ENCODE data around the gene ECD.
A peak's percentile ranks its signal among the peaks of the same experiment; 100 is the strongest.

Gene ECD

GRCh38 chr10:73096449-73097304 lies 71.1 kb downstream of the ECD start, which contains the start of gene P4HA1:
P4HA1 (minus strand) TSS chr10:73096866; CDS start chr10:73074883, 21,983 bp downstream.
- DNase-seq (ENCODE audit: low read depth): peak; percentile 81

- peak; percentile 36 for DNase-seq (ENCODE audit: low read depth)
Measured at GRCh38 chr10:73096041-73096448, 71.8 kb downstream of the ECD start.

GRCh38 chr10:73095481-73096021 lies 72.3 kb downstream of the ECD start:
- DNase-seq (ENCODE audit: low read depth): peak; percentile 49

- no peak for DNase-seq (ENCODE audit: low read depth)
Measured at GRCh38 chr10:73094986-73095480, 72.8 kb downstream of the ECD start.

- DNase-seq (ENCODE audit: low read depth): no peak
Measured at GRCh38 chr10:73093922-73094850, 73.6 kb downstream of the ECD start.

GRCh38 chr10:73092830-73093229 lies 75.0 kb downstream of the ECD start:
- DNase-seq (ENCODE audit: low read depth): no peak

DNA sequence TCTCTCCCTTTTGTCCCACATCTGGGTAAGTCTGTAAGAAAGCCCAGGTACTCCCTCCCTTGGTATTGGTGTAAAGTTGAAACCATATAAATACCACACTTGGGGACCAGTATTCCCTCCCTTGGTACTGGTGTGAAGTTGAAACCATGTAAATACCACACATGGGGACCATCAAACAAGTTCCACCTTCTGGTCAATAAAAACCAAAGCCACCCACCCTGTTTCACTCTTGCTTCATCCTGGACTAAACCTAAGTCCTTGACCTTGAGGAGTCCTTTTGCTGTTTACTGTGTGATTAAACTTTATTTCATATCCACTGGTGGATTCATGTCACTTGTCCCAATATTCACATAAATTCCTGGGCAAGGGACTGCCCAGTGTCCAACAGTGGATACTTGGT lies 79.5 kb downstream of the ECD start:
- DNase-seq (ENCODE audit: low read depth): no peak

DNA sequence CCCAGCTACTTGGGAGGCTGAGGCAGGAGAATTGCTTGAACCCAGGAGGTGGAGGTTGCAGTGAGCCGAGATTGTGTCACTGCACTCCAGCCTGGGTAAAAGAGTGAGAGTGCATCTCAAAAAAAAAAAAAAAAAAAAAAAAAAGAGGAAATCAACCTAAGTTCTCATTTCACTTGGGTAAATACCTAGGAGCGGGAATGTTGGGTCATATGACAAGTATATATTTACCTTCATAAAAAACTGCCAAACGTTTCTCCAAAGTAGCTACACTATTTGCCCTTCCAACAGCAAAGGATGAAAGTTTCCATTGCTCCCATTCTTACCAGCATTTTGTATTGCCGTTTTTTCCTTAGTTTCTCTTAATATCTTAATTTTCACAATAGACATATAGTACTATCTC lies 81.0 kb downstream of the ECD start:
- DNase-seq (ENCODE audit: low read depth): no peak

DNA sequence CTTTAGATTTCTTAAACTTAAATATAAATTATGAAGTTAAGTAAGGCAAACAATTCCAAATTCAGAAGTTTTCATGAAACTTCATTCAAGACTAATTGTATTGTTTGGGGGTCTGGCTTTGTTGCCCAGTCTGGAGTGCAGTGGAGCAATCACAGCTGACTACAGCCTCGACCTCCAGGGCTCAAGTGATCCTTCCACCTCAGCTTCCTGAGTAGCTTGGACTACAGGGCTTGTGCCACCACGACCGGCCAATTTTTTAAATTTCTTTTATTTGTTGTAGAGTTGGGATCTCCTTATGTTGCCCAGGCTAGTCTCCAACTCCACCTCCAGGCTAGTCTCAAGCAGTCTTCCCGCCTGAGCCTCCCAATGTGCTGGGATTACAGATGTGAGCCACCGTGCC lies 83.6 kb downstream of the ECD start:
- no peak for DNase-seq (ENCODE audit: low read depth)
